HG03097 (cell line): ENCODE results near the gene DCBLD1.

ENCODE experiments used
- ATAC-seq: cut with Tn5 transposase; IDR thresholded peaks from one replicate; pipeline ENCODE4 v1.9.1; 2021; ENCODE audit not compliant: unreplicated experiment, low FRiP score

DCBLD1 gene

GRCh38 chr6:117552618-117553017 lies 70.1 kb downstream of the DCBLD1 start:
- no peak for ATAC-seq

- ATAC-seq = no peak
These were observed 70.7 kb downstream of the DCBLD1 start for GRCh38 chr6:117553142-117553541.

GRCh38 chr6:117555262-117555849 lies 72.9 kb downstream of the DCBLD1 start:
- ATAC-seq = no peak

- no peak for ATAC-seq
These were observed 73.5 kb downstream of the DCBLD1 start for GRCh38 chr6:117555882-117556498.

GRCh38 chr6:117557951-117558350 lies 75.5 kb downstream of the DCBLD1 start:
- ATAC-seq = no peak

- ATAC-seq = no peak
These were observed 76.3 kb downstream of the DCBLD1 start for GRCh38 chr6:117558818-117559217.

- ATAC-seq = no peak
These were observed 76.8 kb downstream of the DCBLD1 start for GRCh38 chr6:117559299-117559698.

GRCh38 chr6:117561128-117561527 lies 78.7 kb downstream of the DCBLD1 start:
- ATAC-seq = no peak

- no peak for ATAC-seq
These were observed 82.2 kb downstream of the DCBLD1 start for GRCh38 chr6:117564681-117565080.

GRCh38 chr6:117568247-117568646 lies 85.8 kb downstream of the DCBLD1 start:
- ATAC-seq = no peak

GRCh38 chr6:117568831-117569410 lies 86.4 kb downstream of the DCBLD1 start:
- no peak for ATAC-seq

- no peak for ATAC-seq
These were observed 90.7 kb downstream of the DCBLD1 start for GRCh38 chr6:117573006-117573680.

GRCh38 chr6:117574198-117574597 lies 91.7 kb downstream of the DCBLD1 start:
- ATAC-seq = no peak

GRCh38 chr6:117585647-117586046 lies 103.2 kb downstream of the DCBLD1 start:
- no peak for ATAC-seq

GRCh38 chr6:117590447-117590846 lies 108.0 kb downstream of the DCBLD1 start:
- no peak for ATAC-seq

- no peak for ATAC-seq
These were observed 108.9 kb downstream of the DCBLD1 start for GRCh38 chr6:117591405-117591804.

GRCh38 chr6:117592983-117593759 lies 110.7 kb downstream of the DCBLD1 start:
- ATAC-seq = no peak

GRCh38 chr6:117595099-117595923 lies 112.8 kb downstream of the DCBLD1 start:
- ATAC-seq = no peak

- no peak for ATAC-seq
These were observed 115.3 kb downstream of the DCBLD1 start for GRCh38 chr6:117597755-117598154.
